Fibroblast of lung (primary cell): ENCODE measurements around the gene DICER1. TPM values are rescaled to one million over a fixed set of nuclear protein-coding genes. Genes with fewer than 3 reads are reported as not detected.

Experiments used
- DNase-seq, 2 donors: peaks; one replicate each; pipeline versions ENCODE4 v3.0.0 to v3.0.0-alpha.2; 2010; ENCODE audit warnings: low read depth in 2 of 2
- H2AFZ ChIP-seq: 2 replicates; pipeline ENCODE4 v1.5.1; 2012; ENCODE audit warnings: low read length, control low read depth, inconsistent platforms
- H3K27ac ChIP-seq: 2 replicates; pipeline ENCODE4 v1.5.1; 2011; ENCODE audit warnings: low read length, control low read depth; ENCODE audit not compliant: insufficient read depth
- H3K27me3 ChIP-seq: 2 replicates; pipeline ENCODE4 v1.5.1; 2011; ENCODE audit warnings: mild to moderate bottlenecking, low read length; ENCODE audit not compliant: control insufficient read depth, insufficient read depth
- H3K36me3 ChIP-seq: 2 replicates; pipeline ENCODE4 v1.5.1; 2011; ENCODE audit warnings: low read length; ENCODE audit not compliant: control insufficient read depth, insufficient read depth
- H3K4me1 ChIP-seq: 2 replicates; pipeline ENCODE4 v1.5.1; 2011; ENCODE audit warnings: low read length; ENCODE audit not compliant: control insufficient read depth, insufficient read depth; ENCODE audit errors: extremely low read depth
- H3K4me2 ChIP-seq: 2 replicates; pipeline ENCODE4 v1.5.1; 2011; ENCODE audit warnings: low read length, control low read depth; ENCODE audit not compliant: insufficient read depth; ENCODE audit errors: extremely low read depth
- H3K4me3 ChIP-seq, 4 experiments: fragments of 200-600 bp in 1 of 4; sonication (generic) in 1 of 4; replicated peaks in 1 of 4; 2 replicates each; pipeline ENCODE4 v1.5.1; 2011 to 2016; ENCODE audit warnings: low read length in 4 of 4, low read depth in 3 of 4, mild to moderate bottlenecking in 3 of 4, control low read depth in 2 of 4, inconsistent platforms in 1 of 4, mixed read lengths in 1 of 4; ENCODE audit not compliant: insufficient read depth in 1 of 4; ENCODE audit errors: control extremely low read depth in 1 of 4
- H3K79me2 ChIP-seq: 2 replicates; pipeline ENCODE4 v1.5.1; 2012; ENCODE audit warnings: mild to moderate bottlenecking, low read length, inconsistent platforms; ENCODE audit not compliant: control insufficient read depth, insufficient read depth
- H3K9ac ChIP-seq: 2 replicates; pipeline ENCODE4 v1.5.1; 2011; ENCODE audit warnings: mild to moderate bottlenecking, low read length, control low read depth; ENCODE audit not compliant: insufficient read depth
- H3K9me3 ChIP-seq: 2 replicates; pipeline ENCODE4 v1.5.1; 2012; ENCODE audit warnings: low read depth, low read length; ENCODE audit not compliant: control insufficient read depth, insufficient read depth
- H4K20me1 ChIP-seq: 2 replicates; pipeline ENCODE4 v1.5.1; 2011; ENCODE audit warnings: low read length; ENCODE audit not compliant: control insufficient read depth, insufficient read depth; ENCODE audit errors: extremely low read depth
- CTCF ChIP-seq, 2 donors: IDR thresholded peaks in 1 of 2; conservative IDR thresholded peaks in 1 of 2; 1 replicate in 1 of 2; 2 replicates in 1 of 2; pipeline ENCODE4 v1.5.1; 2011 to 2012; ENCODE audit warnings: low read length in 2 of 2, control low read depth in 1 of 2, inconsistent platforms in 1 of 2, low read depth in 1 of 2, mild to moderate bottlenecking in 1 of 2
- EZH2 ChIP-seq: IDR thresholded peaks from 2 replicates; pipeline ENCODE4 v1.5.1; 2012; ENCODE audit warnings: low read length, control low read depth, mild to moderate bottlenecking; ENCODE audit errors: missing control alignments
- polyA plus RNA-seq, 2 donors: library from polyadenylated mRNA; depleted of rRNA in 1 of 2; stranded (reverse) in 1 of 2; unstranded in 1 of 2; fragments of >200 nt; gene quantifications; 2 replicates each; pipeline ENCODE4 v1.2.1, GENCODE V29; 2011 to 2012; ENCODE audit warnings: missing spikeins in 1 of 2
- total RNA-seq: library from RNA; depleted of rRNA; stranded (reverse); fragments of >200 nt; gene quantifications from 2 replicates; pipeline ENCODE4 v1.2.1, GENCODE V29; 2014

DICER1 gene
- total and polyA plus RNA-seq, 2 donors (not counting 1 experiment from before 2014, with no cell fraction given) = 20.3 to 28.7 TPM

GRCh38 chr14:95123891-95124579 lies 33.3 kb downstream of the DICER1 start:
- no peak overlapping the region for H3K9ac ChIP-seq
- no peak overlapping the region for H3K4me3 ChIP-seq
- no peak overlapping the region for H3K4me2 ChIP-seq
- no peak overlapping the region for H2AFZ ChIP-seq
- no peak overlapping the region for H3K27ac ChIP-seq
- no peaks in the 10 kb centered on the region for H3K79me2 ChIP-seq
- no peak for DNase-seq
- H3K4me1 ChIP-seq = no peaks in the 10 kb centered on the region
- H4K20me1 ChIP-seq = no peaks in the 10 kb centered on the region
- TF ChIP-seq CTCF (conservative IDR thresholded peaks at IDR 0.05 in 1 of 2, IDR thresholded peaks at IDR 0.05 in 1 of 2; ENCODE audit: low read depth in 1 of 2, low read length in 2 of 2) = no peak
- TF ChIP-seq EZH2 = no peak
- H3K36me3 ChIP-seq = peaks cover 3% of the 10 kb centered on the region
- no peaks in the 10 kb centered on the region for H3K9me3 ChIP-seq
- no peaks in the 10 kb centered on the region for H3K27me3 ChIP-seq

- DNase-seq = no peak
- no peaks in the 10 kb centered on the region for H4K20me1 ChIP-seq
- peaks cover 3% of the 10 kb centered on the region for H3K36me3 ChIP-seq
- no peaks in the 10 kb centered on the region for H3K79me2 ChIP-seq
- no peak overlapping the region for H3K9ac ChIP-seq
- no peak overlapping the region for H2AFZ ChIP-seq
- H3K4me2 ChIP-seq = no peak overlapping the region
- no peaks in the 10 kb centered on the region for H3K4me1 ChIP-seq
- no peaks in the 10 kb centered on the region for H3K9me3 ChIP-seq
- no peaks in the 10 kb centered on the region for H3K27me3 ChIP-seq
- H3K4me3 ChIP-seq = no peak overlapping the region
- no peak for TF ChIP-seq CTCF (conservative IDR thresholded peaks at IDR 0.05 in 1 of 2, IDR thresholded peaks at IDR 0.05 in 1 of 2; ENCODE audit: low read depth in 1 of 2, low read length in 2 of 2)
- no peak for TF ChIP-seq EZH2
- H3K27ac ChIP-seq = no peak overlapping the region
Measured at GRCh38 chr14:95122621-95122945, 34.7 kb downstream of the DICER1 start.

GRCh38 chr14:95121911-95122620 lies 35.3 kb downstream of the DICER1 start:
- H3K9me3 ChIP-seq = no peaks in the 10 kb centered on the region
- H3K27ac ChIP-seq = no peak overlapping the region
- H3K4me2 ChIP-seq = no peak overlapping the region
- DNase-seq = no peak
- H3K27me3 ChIP-seq = no peaks in the 10 kb centered on the region
- H3K4me3 ChIP-seq = no peak overlapping the region
- no peaks in the 10 kb centered on the region for H3K79me2 ChIP-seq
- peaks cover 3% of the 10 kb centered on the region for H3K36me3 ChIP-seq
- no peak overlapping the region for H3K9ac ChIP-seq
- TF ChIP-seq EZH2 (no peak), CTCF (conservative IDR thresholded peaks at IDR 0.05 in 1 of 2, IDR thresholded peaks at IDR 0.05 in 1 of 2; ENCODE audit: low read depth in 1 of 2, low read length in 2 of 2) (no peak)
- no peaks in the 10 kb centered on the region for H3K4me1 ChIP-seq
- no peaks in the 10 kb centered on the region for H4K20me1 ChIP-seq
- H2AFZ ChIP-seq = no peak overlapping the region
